Tibial nerve (tissue), 4 donors: ENCODE data around the gene HES4. TPM values are rescaled to one million over a fixed set of nuclear protein-coding genes. Genes with fewer than 3 reads are reported as not detected.
A peak's percentile ranks its signal among the peaks of the same experiment; 100 is the strongest.
"Not testable (repeated sequence)": the region's sequence is repeated elsewhere in the genome, so short reads cannot be mapped to it uniquely, and the experiment has no call there.

Experiments
- DNase-seq, 2 donors: peaks; one replicate each; pipeline ENCODE4 v3.0.0-alpha.2; 2019; ENCODE audit warnings: low spot score in 2 of 2
- H3K27ac ChIP-seq, 4 donors: fragments of 200-600 bp; sonication (generic) in 3 of 4; one replicate each; pipeline ENCODE4 v1.5.1; 2017 to 2019; ENCODE audit warnings: mild to moderate bottlenecking in 1 of 4
- H3K27me3 ChIP-seq, 2 donors: fragments of 200-600 bp; sonication (generic) in 1 of 2; one replicate each; pipeline versions ENCODE4 v1.5.1 to v1.6.0; 2017 to 2019
- H3K36me3 ChIP-seq, 3 donors: fragments of 200-600 bp; sonication (generic); one replicate each; pipeline ENCODE4 v1.5.1; 2018 to 2019
- H3K4me1 ChIP-seq, 4 donors: fragments of 200-600 bp; sonication (generic) in 3 of 4; one replicate each; pipeline ENCODE4 v1.5.1; 2017 to 2019
- H3K4me3 ChIP-seq, 4 donors: fragments of 200-600 bp; sonication (generic) in 3 of 4; one replicate each; pipeline ENCODE4 v1.5.1; 2017 to 2019; ENCODE audit warnings: mild to moderate bottlenecking in 1 of 4, moderate library complexity in 1 of 4
- H3K9me3 ChIP-seq, 4 donors: fragments of 200-600 bp; sonication (generic) in 3 of 4; one replicate each; pipeline ENCODE4 v1.5.1; 2017 to 2019
- EP300 ChIP-seq, 2 donors: sonication (generic); formaldehyde crosslinking; IDR thresholded peaks; one replicate each; pipeline ENCODE4 v1.6.1; 2017; ENCODE audit warnings: antibody characterized with exemption in 2 of 2, mild to moderate bottlenecking in 1 of 2
- POLR2A ChIP-seq, 2 donors: fragments of 450-650 bp; IDR thresholded peaks; one replicate each; pipeline ENCODE4 v1.6.1; 2017; ENCODE audit warnings: antibody characterized with exemption in 2 of 2, mild to moderate bottlenecking in 2 of 2, moderate library complexity in 2 of 2
- WGBS, 2 donors: methylation state at CpG; one replicate each; pipeline ENCODE4 v1.1.5; 2018; 5-methylcytosine and 5-hydroxymethylcytosine counted together
- total RNA-seq, 4 donors: library from RNA; depleted of rRNA; stranded (reverse); fragments of >200 nt; gene quantifications; one replicate each; pipeline ENCODE4 v1.1.0, GENCODE V29; 2016
- TF ChIP-seq, protein P1 (sequence below), 5 experiments: fragments of 200-600 bp in 3 of 5; fragments of 450-650 bp in 2 of 5; sonication (generic) in 3 of 5; IDR thresholded peaks; one replicate each; pipeline ENCODE4 v1.5.1; 2016 to 2019; ENCODE audit warnings: antibody characterized with exemption in 5 of 5, mild to moderate bottlenecking in 3 of 5, moderate library complexity in 2 of 5

The HES4 gene
- total RNA-seq, 4 donors from 2014 or later = 26.9 to 70.8 (median 58.7) TPM

DNA sequence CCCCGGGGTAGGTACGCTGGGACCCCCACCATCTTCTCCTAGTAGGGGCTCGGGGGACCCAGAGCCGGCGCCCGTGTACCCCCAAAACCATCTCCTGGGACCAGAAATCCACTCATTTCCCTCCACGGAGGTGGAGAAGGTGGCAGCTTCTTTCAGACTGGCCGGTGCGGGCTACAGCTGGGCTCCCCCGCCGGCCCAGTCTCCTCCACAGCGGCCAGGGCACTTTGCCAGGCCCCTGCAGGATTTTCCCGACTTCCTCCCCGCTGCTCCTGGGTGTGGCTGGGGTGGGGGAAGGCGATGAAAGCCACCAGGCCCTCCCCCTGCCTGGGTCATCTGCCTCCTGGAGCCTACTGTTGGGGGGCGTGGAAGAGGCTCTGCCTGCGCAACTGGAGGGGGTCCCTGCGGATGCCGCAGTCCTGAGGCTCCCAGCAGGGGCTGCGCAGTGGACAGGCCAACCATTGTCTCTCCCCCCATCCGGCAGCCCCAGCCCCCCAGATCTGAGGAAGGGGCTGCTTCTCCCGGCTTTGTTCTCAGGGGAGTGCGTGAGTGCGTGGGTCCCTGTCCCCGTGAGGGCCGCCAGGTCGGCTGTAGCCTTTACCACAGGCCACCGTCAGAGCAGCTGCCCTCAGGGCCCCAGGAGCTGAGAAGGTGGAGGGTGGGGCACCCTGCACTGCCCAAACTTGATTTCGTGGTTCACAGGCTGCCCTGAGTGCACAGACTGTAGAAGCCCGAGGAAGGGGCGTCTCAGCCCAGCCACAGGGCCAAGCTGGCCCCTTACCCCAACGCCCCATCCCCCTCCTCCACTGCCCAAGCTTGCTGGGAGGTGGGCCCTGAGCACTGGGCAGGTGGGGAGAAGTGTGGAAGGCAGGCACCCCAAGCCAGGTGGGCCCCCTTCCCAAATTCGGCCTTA lies 21.4 kb upstream of the HES4 start:
- Histone ChIP-seq H3K4me3 (peak overlapping the region; percentile 7 to 94 (median 72)), H3K4me1 (peaks cover 0 to 53% (median 18%) of the 10 kb centered on the region in 4 donors), H3K27ac (peak overlapping the region in 1 of 4 donors; percentile 96), H3K36me3 (no peaks in the 10 kb centered on the region), H3K9me3 (no peaks in the 10 kb centered on the region), H3K27me3 (no peaks in the 10 kb centered on the region)
- TF ChIP-seq, protein P1, sequence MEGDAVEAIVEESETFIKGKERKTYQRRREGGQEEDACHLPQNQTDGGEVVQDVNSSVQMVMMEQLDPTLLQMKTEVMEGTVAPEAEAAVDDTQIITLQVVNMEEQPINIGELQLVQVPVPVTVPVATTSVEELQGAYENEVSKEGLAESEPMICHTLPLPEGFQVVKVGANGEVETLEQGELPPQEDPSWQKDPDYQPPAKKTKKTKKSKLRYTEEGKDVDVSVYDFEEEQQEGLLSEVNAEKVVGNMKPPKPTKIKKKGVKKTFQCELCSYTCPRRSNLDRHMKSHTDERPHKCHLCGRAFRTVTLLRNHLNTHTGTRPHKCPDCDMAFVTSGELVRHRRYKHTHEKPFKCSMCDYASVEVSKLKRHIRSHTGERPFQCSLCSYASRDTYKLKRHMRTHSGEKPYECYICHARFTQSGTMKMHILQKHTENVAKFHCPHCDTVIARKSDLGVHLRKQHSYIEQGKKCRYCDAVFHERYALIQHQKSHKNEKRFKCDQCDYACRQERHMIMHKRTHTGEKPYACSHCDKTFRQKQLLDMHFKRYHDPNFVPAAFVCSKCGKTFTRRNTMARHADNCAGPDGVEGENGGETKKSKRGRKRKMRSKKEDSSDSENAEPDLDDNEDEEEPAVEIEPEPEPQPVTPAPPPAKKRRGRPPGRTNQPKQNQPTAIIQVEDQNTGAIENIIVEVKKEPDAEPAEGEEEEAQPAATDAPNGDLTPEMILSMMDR (IDR thresholded peaks at IDR 0.05) = no peak
- no peak for TF ChIP-seq POLR2A (IDR thresholded peaks at IDR 0.05)
- no peak for TF ChIP-seq EP300 (IDR thresholded peaks at IDR 0.05)
- WGBS, 2 donors = 27 to 28% methylated on average over 24 to 28 of the region's 33 CpGs
- DNase-seq = no peak

DNA sequence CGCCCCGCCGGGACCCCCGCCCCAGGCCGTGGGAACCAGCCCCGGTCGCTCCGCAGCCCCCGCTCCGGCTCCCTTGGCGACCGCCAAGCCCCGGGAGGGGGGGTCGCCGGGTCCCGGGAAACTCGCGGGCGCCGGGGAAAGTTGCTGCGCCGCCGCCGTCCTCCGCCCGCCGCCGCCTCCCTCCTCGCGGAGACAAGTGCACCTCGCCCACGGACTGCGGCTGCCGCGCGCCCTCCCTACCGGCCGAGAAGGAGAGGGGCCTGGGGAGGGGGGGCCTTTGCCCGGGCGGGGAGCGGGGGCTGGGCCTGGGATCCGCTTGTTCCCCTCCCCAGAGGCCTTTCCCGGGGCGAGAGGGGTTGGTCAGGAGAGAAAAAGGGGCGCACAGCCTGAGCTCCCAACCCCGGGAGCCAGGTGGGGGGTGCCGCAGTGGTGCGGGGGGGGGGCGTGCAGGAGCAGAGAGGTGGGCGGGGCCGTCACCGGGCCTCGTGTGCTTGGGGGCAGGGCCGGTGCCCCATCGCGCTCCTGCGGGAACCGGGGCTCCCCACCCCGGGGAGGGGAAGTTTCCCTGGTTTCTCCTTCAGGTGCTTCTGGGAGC lies 20.6 kb upstream of the HES4 start:
- H3K27me3 ChIP-seq = no peaks in the 10 kb centered on the region
- WGBS, 2 donors = 0 to 3% methylated on average over 1 to 13 of the region's 59 CpGs
- DNase-seq = no peak
- no peaks in the 10 kb centered on the region for H3K9me3 ChIP-seq
- peaks cover 0 to 46% (median 18%) of the 10 kb centered on the region in 4 donors for H3K4me1 ChIP-seq
- H3K27ac ChIP-seq = peak overlapping the region in 3 of 4 donors; percentile 90 to 96 (median 90)
- H3K4me3 ChIP-seq = peak overlapping the region; percentile 53 to 94 (median 72)
- TF ChIP-seq POLR2A (IDR thresholded peaks at IDR 0.05) = no peak
- H3K36me3 ChIP-seq = no peaks in the 10 kb centered on the region

DNA sequence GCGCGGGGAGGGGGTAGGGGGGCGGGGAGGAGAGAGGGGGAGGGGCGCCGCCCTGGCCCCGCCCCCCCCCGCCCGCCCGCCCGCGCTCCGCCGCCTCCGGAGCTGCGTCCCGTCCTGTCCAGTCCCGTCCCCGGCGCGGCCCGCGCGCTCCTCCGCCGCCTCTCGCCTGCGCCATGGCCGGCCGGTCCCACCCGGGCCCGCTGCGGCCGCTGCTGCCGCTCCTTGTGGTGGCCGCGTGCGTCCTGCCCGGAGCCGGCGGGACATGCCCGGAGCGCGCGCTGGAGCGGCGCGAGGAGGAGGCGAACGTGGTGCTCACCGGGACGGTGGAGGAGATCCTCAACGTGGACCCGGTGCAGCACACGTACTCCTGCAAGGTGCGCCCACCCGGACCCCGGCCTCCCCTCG lies 20.1 kb upstream of the HES4 start, which contains the start of gene AGRN:
Gene AGRN, plus strand, starts transcription at position 121 of the 405 bp plus-strand sequence. Its CDS starts 53 bp downstream, at position 174.
- Histone ChIP-seq H3K4me1 (peaks cover 0 to 45% (median 17%) of the 10 kb centered on the region in 4 donors), H3K36me3 (no peaks in the 10 kb centered on the region), H3K27me3 (no peaks in the 10 kb centered on the region), H3K27ac (peak within 1 kb of the TSS; percentile 90 to 96 (median 90)), H3K9me3 (no peaks in the 10 kb centered on the region), H3K4me3 (peak within 1 kb of the TSS; percentile 53 to 94 (median 72))
- 1% methylated on average over 21 of the region's 58 CpGs; no CpG with 5 or more reads in 1 of the 2 donors for WGBS, 2 donors
- TF ChIP-seq EP300 (IDR thresholded peaks at IDR 0.05) (no peak), POLR2A (IDR thresholded peaks at IDR 0.05) (no peak)
- TF ChIP-seq, protein P1 (IDR thresholded peaks at IDR 0.05) = no peak
- DNase-seq = no peak

DNA sequence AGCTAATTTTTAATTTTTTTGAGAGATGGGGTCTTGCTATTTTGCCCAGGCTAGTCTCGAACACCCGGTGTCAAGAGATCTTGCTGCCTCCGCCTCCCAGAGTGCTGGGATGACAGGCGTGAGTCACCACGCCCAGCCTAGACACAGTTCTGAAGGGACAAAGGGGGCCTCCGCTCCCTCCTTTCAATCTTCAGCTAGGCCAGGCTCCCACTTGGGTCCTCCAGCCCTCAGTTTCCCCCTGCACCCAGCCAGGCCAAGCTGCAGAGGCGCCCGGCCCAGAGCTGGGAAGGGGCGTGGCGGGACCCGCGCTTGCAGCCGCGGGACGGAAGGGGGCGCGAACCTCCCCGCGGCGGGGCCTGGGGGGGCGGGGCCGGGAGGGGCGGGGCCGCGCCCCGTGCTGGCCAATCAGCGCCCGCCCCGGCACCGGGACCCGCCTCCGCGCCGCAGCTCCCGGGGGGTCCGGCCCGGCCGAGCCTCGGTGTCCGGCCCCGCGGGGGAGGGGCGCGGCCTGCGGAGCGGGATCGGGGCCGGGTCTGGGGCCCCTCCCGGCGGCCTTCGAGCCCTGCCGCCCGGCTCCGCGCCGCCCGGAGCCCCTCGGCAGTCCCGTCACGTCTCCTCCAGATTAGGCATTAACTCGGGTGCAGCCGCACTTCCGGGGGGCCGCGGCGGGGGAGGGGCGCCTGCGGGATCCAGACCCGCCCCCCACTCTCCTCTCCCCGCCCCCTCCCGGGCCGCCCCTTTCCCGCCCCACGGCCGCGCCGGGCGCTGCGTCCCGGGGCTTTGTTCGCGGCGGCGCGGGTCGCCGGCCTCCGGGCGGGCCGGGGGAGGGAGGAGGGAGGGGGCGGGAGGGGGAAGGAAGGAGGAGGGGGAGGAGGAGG lies 19.5 kb upstream of the HES4 start:
- TF ChIP-seq POLR2A (IDR thresholded peaks at IDR 0.05) (peak in 1 of 2 donors; percentile 14), EP300 (IDR thresholded peaks at IDR 0.05) (no peak)
- TF ChIP-seq, protein P1 (IDR thresholded peaks at IDR 0.05) = peak; percentile 49 to 88 (median 71)
- 9 to 10% methylated on average over 8 to 9 of the region's 91 CpGs for WGBS, 2 donors

DNA sequence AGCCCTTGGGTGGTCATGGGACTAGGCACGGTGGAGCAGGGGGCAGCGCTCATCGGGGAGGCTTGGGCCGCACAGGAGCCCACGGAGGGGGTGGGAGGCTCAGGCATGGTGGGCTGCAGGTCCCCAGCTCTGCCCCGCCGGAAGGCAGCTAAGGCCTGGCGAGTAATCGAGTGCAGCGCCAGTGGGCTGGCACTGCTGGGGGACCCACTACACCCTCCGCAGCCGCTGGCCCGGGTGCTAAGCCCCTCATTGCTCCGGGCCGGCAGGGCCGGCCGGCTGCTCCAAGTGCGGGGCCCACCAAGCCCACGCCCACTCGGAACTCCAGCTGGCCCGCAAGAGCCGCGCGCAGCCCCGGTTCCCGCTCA lies 18.4 kb upstream of the HES4 start:
- not testable (repeated sequence) for H3K36me3 ChIP-seq, H3K27ac ChIP-seq, H3K27me3 ChIP-seq, DNase-seq, H3K9me3 ChIP-seq, H3K4me3 ChIP-seq
- 91% methylated on average over 13 to 24 of the region's 26 CpGs for WGBS, 2 donors
- H3K4me1 ChIP-seq = peaks cover 0 to 46% (median 25%) of the 10 kb centered on the region in 4 donors

More for the DNA sequence above, 19.5 kb upstream of the HES4 start:
- DNase-seq = peak; percentile 55 to 70
- Histone ChIP-seq H3K4me3 (peak overlapping the region; percentile 41 to 94 (median 72)), H3K27me3 (no peaks in the 10 kb centered on the region), H3K27ac (peak overlapping the region; percentile 90 to 96 (median 90)), H3K9me3 (no peaks in the 10 kb centered on the region), H3K4me1 (peaks cover 0 to 45% (median 18%) of the 10 kb centered on the region in 4 donors), H3K36me3 (no peaks in the 10 kb centered on the region)

DNA sequence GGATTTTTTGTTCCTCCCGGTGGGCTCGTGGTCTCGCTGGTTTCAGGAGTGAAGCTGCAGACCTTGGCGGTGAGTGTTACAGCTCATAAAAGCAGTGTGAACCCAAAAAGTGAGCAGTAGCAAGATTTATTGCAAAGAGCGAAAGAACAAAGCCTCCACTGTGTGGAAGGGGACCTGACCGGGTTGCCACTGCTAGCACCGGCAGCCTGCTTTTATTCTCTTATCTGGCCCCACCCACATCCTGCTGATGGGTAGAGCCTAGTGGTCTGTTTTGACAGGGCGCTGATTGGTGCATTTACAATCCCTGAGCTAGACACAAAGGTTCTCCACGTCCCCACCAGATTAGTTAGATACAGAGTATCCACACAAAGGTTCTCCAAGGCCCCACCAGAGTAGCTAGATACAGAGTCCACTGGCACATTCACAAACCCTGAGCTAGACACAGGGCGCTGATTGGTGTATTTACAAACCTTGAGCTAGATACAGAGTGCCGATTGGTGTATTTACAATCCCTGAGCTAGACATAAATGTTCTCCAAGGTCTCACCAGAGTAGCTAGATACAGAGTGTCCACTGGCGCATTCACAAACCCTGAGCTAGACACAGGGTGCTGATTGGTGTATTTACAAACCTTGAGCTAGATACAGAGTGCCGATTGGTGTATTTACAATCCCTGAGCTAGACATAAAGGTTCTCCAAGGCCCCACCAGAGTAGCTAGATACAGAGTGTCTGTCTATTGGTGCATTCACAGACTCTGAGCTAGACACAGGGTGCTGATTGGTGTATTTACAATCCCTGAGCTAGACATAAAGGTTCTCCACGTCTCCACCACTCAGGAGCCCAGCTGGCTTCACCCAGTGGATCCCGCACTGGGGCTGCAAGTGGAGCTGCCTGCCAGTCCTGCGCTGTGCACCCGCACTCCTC lies 17.8 kb upstream of the HES4 start:
- peaks cover 0 to 49% (median 25%) of the 10 kb centered on the region in 4 donors for H3K4me1 ChIP-seq
- DNase-seq, H3K36me3 ChIP-seq, H3K4me3 ChIP-seq, H3K9me3 ChIP-seq, H3K27me3 ChIP-seq, H3K27ac ChIP-seq: not testable (repeated sequence)
- WGBS, 2 donors = 65 to 68% methylated on average over 14 to 17 of the region's 17 CpGs
